H1 (cell line): ENCODE measurements around the gene MAFG.

ENCODE experiments used
- EZH2 ChIP-seq: fragments of 200-600 bp; sonication (generic); IDR thresholded peaks from 2 replicates; pipeline ENCODE4 v1.7.1; 2012; ENCODE audit warnings: low read depth, mild to moderate bottlenecking, moderate library complexity, low read length, inconsistent platforms; ENCODE audit not compliant: severe bottlenecking
- GABPA ChIP-seq: IDR thresholded peaks from 2 replicates; pipeline ENCODE4 v1.6.1; 2011; ENCODE audit warnings: mild to moderate bottlenecking, low read length, moderate library complexity, borderline replicate concordance; ENCODE audit not compliant: insufficient read depth
- GTF2F1 ChIP-seq: IDR thresholded peaks from 2 replicates; pipeline ENCODE4 v1.6.1; 2012; ENCODE audit warnings: low read depth, low read length, improper control_type of control experiment, borderline replicate concordance
- MAX ChIP-seq: IDR thresholded peaks from 2 replicates; pipeline ENCODE4 v1.6.1; 2012; ENCODE audit warnings: inconsistent platforms
- POLR2A ChIP-seq, 2 experiments: IDR thresholded peaks; 1 replicate in 1 of 2; 2 replicates in 1 of 2; pipeline ENCODE4 v1.6.1; 2011; ENCODE audit warnings: low read depth in 2 of 2, low read length in 2 of 2, mild to moderate bottlenecking in 2 of 2; ENCODE audit errors: control extremely low read depth in 1 of 2
- TAF1 ChIP-seq: IDR thresholded peaks from 2 replicates; pipeline ENCODE4 v1.6.1; 2011; ENCODE audit warnings: mild to moderate bottlenecking, low read depth, low read length
- TCF12 ChIP-seq: IDR thresholded peaks from 2 replicates; pipeline ENCODE4 v1.6.1; 2011; ENCODE audit warnings: low read depth, mild to moderate bottlenecking, low read length
- TF ChIP-seq, protein P1 (sequence below), 3 experiments: IDR thresholded peaks; 1 replicate in 2 of 3; 2 replicates in 1 of 3; pipeline versions ENCODE4 v1.5.1 to v1.6.1; 2011; ENCODE audit warnings: low read length in 3 of 3, mild to moderate bottlenecking in 3 of 3, inconsistent platforms in 2 of 3, low read depth in 1 of 3, moderate library complexity in 1 of 3; ENCODE audit not compliant: insufficient read depth in 1 of 3; ENCODE audit errors: control extremely low read depth in 1 of 3

- no peak for TF ChIP-seq GTF2F1
- TF ChIP-seq, protein P1, sequence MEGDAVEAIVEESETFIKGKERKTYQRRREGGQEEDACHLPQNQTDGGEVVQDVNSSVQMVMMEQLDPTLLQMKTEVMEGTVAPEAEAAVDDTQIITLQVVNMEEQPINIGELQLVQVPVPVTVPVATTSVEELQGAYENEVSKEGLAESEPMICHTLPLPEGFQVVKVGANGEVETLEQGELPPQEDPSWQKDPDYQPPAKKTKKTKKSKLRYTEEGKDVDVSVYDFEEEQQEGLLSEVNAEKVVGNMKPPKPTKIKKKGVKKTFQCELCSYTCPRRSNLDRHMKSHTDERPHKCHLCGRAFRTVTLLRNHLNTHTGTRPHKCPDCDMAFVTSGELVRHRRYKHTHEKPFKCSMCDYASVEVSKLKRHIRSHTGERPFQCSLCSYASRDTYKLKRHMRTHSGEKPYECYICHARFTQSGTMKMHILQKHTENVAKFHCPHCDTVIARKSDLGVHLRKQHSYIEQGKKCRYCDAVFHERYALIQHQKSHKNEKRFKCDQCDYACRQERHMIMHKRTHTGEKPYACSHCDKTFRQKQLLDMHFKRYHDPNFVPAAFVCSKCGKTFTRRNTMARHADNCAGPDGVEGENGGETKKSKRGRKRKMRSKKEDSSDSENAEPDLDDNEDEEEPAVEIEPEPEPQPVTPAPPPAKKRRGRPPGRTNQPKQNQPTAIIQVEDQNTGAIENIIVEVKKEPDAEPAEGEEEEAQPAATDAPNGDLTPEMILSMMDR (IDR thresholded peaks at IDR 0.05; ENCODE audit: control extremely low read depth in 1 of 3, insufficient read depth in 1 of 3, low read depth in 1 of 3, low read length in 3 of 3): no peak
- TF ChIP-seq POLR2A (IDR thresholded peaks at IDR 0.05; ENCODE audit: control extremely low read depth in 1 of 2, low read depth in 2 of 2, low read length in 2 of 2): peak; percentile 48 to 64
- no peak for TF ChIP-seq GABPA
- TF ChIP-seq EZH2: no peak
- TF ChIP-seq TAF1: no peak
- TF ChIP-seq TCF12: no peak
- no peak for TF ChIP-seq MAX
Observed at GRCh38 chr17:81885869-81886548, 41.5 kb downstream of the MAFG start.
